Esophagus muscularis mucosa (tissue), 4 donors: Measurements from ENCODE around the gene CDCA7. TPM values are rescaled to one million over a fixed set of nuclear protein-coding genes. Genes with fewer than 3 reads are reported as not detected.

Source experiments
- DNase-seq: peaks from one replicate; pipeline ENCODE4 v3.0.0-alpha.2; 2017; ENCODE audit errors: extremely low spot score
- H3K27ac ChIP-seq, 4 donors: fragments of 200-600 bp; sonication (generic); replicated peaks in 1 of 4; 1 replicate in 3 of 4; 2 replicates in 1 of 4; pipeline ENCODE4 v1.5.1; 2016 to 2019; ENCODE audit warnings: mild to moderate bottlenecking in 1 of 4
- H3K27me3 ChIP-seq, 4 donors: fragments of 200-600 bp; sonication (generic); one replicate each; pipeline versions ENCODE4 v1.5.1 to v1.6.0; 2016 to 2019
- H3K36me3 ChIP-seq, 4 donors: fragments of 200-600 bp; sonication (generic); one replicate each; pipeline ENCODE4 v1.5.1; 2016 to 2019
- H3K4me1 ChIP-seq, 4 donors: fragments of 200-600 bp; sonication (generic); one replicate each; pipeline ENCODE4 v1.5.1; 2016 to 2019
- H3K4me3 ChIP-seq, 4 donors: fragments of 200-600 bp; sonication (generic); 1 replicate in 2 of 4; 2 replicates in 2 of 4; pipeline ENCODE4 v1.5.1; 2016 to 2019; ENCODE audit warnings: mild to moderate bottlenecking in 4 of 4, moderate library complexity in 1 of 4
- H3K9me3 ChIP-seq, 4 donors: fragments of 200-600 bp; sonication (generic); 1 replicate in 3 of 4; 2 replicates in 1 of 4; pipeline ENCODE4 v1.5.1; 2016 to 2019
- CTCF ChIP-seq, 3 experiments: fragments of 200-600 bp in 2 of 3; fragments of 450-650 bp in 1 of 3; sonication (generic) in 2 of 3; IDR thresholded peaks; one replicate each; pipeline ENCODE4 v1.5.1; 2017 to 2019; ENCODE audit warnings: antibody characterized with exemption in 3 of 3, mild to moderate bottlenecking in 2 of 3, moderate library complexity in 1 of 3
- EP300 ChIP-seq: sonication (generic); formaldehyde crosslinking; IDR thresholded peaks from one replicate; pipeline ENCODE4 v1.6.1; 2017; ENCODE audit warnings: antibody characterized with exemption
- POLR2A ChIP-seq: fragments of 450-650 bp; IDR thresholded peaks from one replicate; pipeline ENCODE4 v1.6.1; 2017; ENCODE audit warnings: antibody characterized with exemption, moderate library complexity, mild to moderate bottlenecking, low read depth
- POLR2AphosphoS5 ChIP-seq, 2 donors: sonication (generic); formaldehyde crosslinking; IDR thresholded peaks; one replicate each; pipeline ENCODE4 v1.6.1; 2017; ENCODE audit warnings: antibody characterized with exemption in 2 of 2
- WGBS: methylation state at CpG from one replicate; pipeline ENCODE4 v1.1.5; 2018; 5-methylcytosine and 5-hydroxymethylcytosine counted together
- intact Hi-C: fragments of 100-400 bp; cut with DNase I; formaldehyde crosslinking; loops from one replicate; pipeline ENCODE4 v1.15.1; 2023
- total RNA-seq, 4 donors: library from RNA; depleted of rRNA; stranded (reverse); fragments of >200 nt; gene quantifications; one replicate each; pipeline versions ENCODE4 v1.1.0 to v1.2.1, GENCODE V29; 2016

The CDCA7 gene
- total RNA-seq, 4 donors from 2014 or later = 0.42 to 3.1 (median 1.2) TPM

- H3K4me1 ChIP-seq = peaks cover 0 to 1% (median under 1%) of the 10 kb centered on the region in 4 donors
- no peak overlapping the region for H3K4me3 ChIP-seq
- no peaks in the 10 kb centered on the region for H3K9me3 ChIP-seq
- H3K36me3 ChIP-seq = no peaks in the 10 kb centered on the region
- 78% methylated on average over 4 of the region's 4 CpGs for WGBS
- H3K27ac ChIP-seq = no peak overlapping the region
- TF ChIP-seq POLR2AphosphoS5 (IDR thresholded peaks at IDR 0.05) (no peak), POLR2A (no peak), CTCF (IDR thresholded peaks at IDR 0.05) (no peak), EP300 (no peak)
- H3K27me3 ChIP-seq = peaks cover 0 to 17% (median 5%) of the 10 kb centered on the region in 4 donors
- intact Hi-C loops = loop anchor here (5.0 kb wide), 1 partner anchor 920 kb away; no protein-coding TSS in a partner anchor
- DNase-seq = no peak
These were observed 53.0 kb downstream of the CDCA7 start for GRCh38 chr2:173407646-173408045.

- WGBS = 74% methylated on average over 3 of the region's 3 CpGs
- TF ChIP-seq EP300 (no peak), POLR2AphosphoS5 (IDR thresholded peaks at IDR 0.05) (no peak), POLR2A (no peak), CTCF (IDR thresholded peaks at IDR 0.05) (no peak)
- intact Hi-C loops = no loop called here
These were observed 55.9 kb downstream of the CDCA7 start for GRCh38 chr2:173410579-173410978.

GRCh38 chr2:173412628-173413027, 58.0 kb downstream of the CDCA7 start:
- intact Hi-C loops = no loop called here
- DNase-seq = no peak
- 74% methylated on average over 1 of the region's 1 CpG for WGBS

More at GRCh38 chr2:173410579-173410978, 55.9 kb downstream of the CDCA7 start:
- Histone ChIP-seq H3K9me3 (no peaks in the 10 kb centered on the region), H3K27me3 (peaks cover 0 to 4% (median 0%) of the 10 kb centered on the region in 4 donors), H3K27ac (no peak overlapping the region), H3K4me3 (no peak overlapping the region), H3K36me3 (no peaks in the 10 kb centered on the region), H3K4me1 (no peaks in the 10 kb centered on the region)
- DNase-seq = no peak

GRCh38 chr2:173414823-173415322, 60.2 kb downstream of the CDCA7 start:
- H3K27ac ChIP-seq = no peak overlapping the region
- H3K36me3 ChIP-seq = no peaks in the 10 kb centered on the region
- H3K4me1 ChIP-seq = no peaks in the 10 kb centered on the region
- TF ChIP-seq POLR2AphosphoS5 (IDR thresholded peaks at IDR 0.05) (no peak), EP300 (no peak), CTCF (IDR thresholded peaks at IDR 0.05) (no peak), POLR2A (no peak)
- H3K9me3 ChIP-seq = no peaks in the 10 kb centered on the region
- intact Hi-C loops = no loop called here
- peaks cover 0 to 15% (median 0%) of the 10 kb centered on the region in 4 donors for H3K27me3 ChIP-seq
- no peak for DNase-seq
- 75% methylated on average over 1 of the region's 1 CpG for WGBS
- H3K4me3 ChIP-seq = no peak overlapping the region

More at GRCh38 chr2:173412628-173413027, 58.0 kb downstream of the CDCA7 start:
- H3K27ac ChIP-seq = no peak overlapping the region
- TF ChIP-seq POLR2AphosphoS5 (IDR thresholded peaks at IDR 0.05) (no peak), POLR2A (no peak), CTCF (IDR thresholded peaks at IDR 0.05) (no peak)
- H3K9me3 ChIP-seq = no peaks in the 10 kb centered on the region
- peaks cover 0 to 15% (median 0%) of the 10 kb centered on the region in 4 donors for H3K27me3 ChIP-seq
- H3K36me3 ChIP-seq = no peaks in the 10 kb centered on the region
- H3K4me1 ChIP-seq = no peaks in the 10 kb centered on the region
- H3K4me3 ChIP-seq = no peak overlapping the region
